HepG2 (cell line): ENCODE data around the gene ZNF385B. TPM values are rescaled to one million over a fixed set of nuclear protein-coding genes. Genes with fewer than 3 reads are reported as not detected.

ENCODE experiments used
- ATAC-seq: fragments of 200-7000 bp; cut with Tn5 transposase; 3 replicates; pipeline ENCODE4 v1.9.1; 2020; ENCODE audit warnings: mild to moderate bottlenecking, moderate library complexity
- BruUV-seq: library from RNA; stranded (reverse); fragments of 400-500 nt; replicated peaks from 2 replicates; lab custom pipeline; 2021; lab: Mats Ljungman, UMichigan
- CTCF ChIA-PET: fragments of 300-600 bp; formaldehyde crosslinking; extraction: SDS; loops from one replicate; lab custom pipeline; 2021; ENCODE audit warnings: low total read pairs, inconsistent platforms, low intra/inter-chr PET ratio; lab: Yijun Ruan, JAX
- POLR2A ChIA-PET: fragments of 350-600 bp; sonication (Branson Sonifier 250); formaldehyde crosslinking; loops from one replicate; lab custom pipeline; 2020; ENCODE audit warnings: antibody characterized with exemption, inconsistent platforms; lab: Yijun Ruan, JAX
- DNase-seq: peaks from one replicate; pipeline ENCODE4 v3.0.0-alpha.2; 2015; ENCODE audit warnings: low spot score
- FAIRE-seq: peaks from 3 replicates; lab custom pipeline; 2011; peaks lifted over from hg19 to GRCh38; lab: Jason Lieb, UNC
- H2AFZ ChIP-seq: one replicate; pipeline ENCODE4 v1.6.1; 2011; ENCODE audit warnings: low read length, inconsistent platforms
- H3K27ac ChIP-seq: fragments of 300-600 bp; 3 replicates; pipeline ENCODE4 v1.8.0; 2011; ENCODE audit warnings: mixed run types, mild to moderate bottlenecking, mixed read lengths, low read length, inconsistent platforms; ENCODE audit not compliant: insufficient read depth; ENCODE audit errors: extremely low read length
- H3K27me3 ChIP-seq, 2 experiments: fragments of 200-600 bp in 1 of 2; 2 replicates in 1 of 2; 3 replicates in 1 of 2; pipeline versions ENCODE4 v1.6.0 to v1.8.0; 2011; ENCODE audit warnings: low read length in 2 of 2, mild to moderate bottlenecking in 2 of 2, moderate library complexity in 2 of 2, inconsistent platforms in 1 of 2; ENCODE audit not compliant: insufficient read depth in 2 of 2, control insufficient read depth in 1 of 2
- H3K36me3 ChIP-seq, 2 experiments: fragments of 200-600 bp in 1 of 2; replicated peaks in 1 of 2; 2 replicates in 1 of 2; 3 replicates in 1 of 2; pipeline versions ENCODE4 v1.5.1 to v1.8.0; 2011; ENCODE audit warnings: low read length in 2 of 2, inconsistent platforms in 1 of 2; ENCODE audit not compliant: insufficient read depth in 2 of 2, control insufficient read depth in 1 of 2
- H3K4me1 ChIP-seq: 2 replicates; pipeline ENCODE4 v1.5.1; 2012; ENCODE audit warnings: low read length, inconsistent platforms; ENCODE audit not compliant: insufficient read depth
- H3K4me2 ChIP-seq: 2 replicates; pipeline ENCODE4 v1.6.0; 2011; ENCODE audit warnings: low read depth, low read length, inconsistent platforms
- H3K4me3 ChIP-seq, 3 experiments: fragments of 200-600 bp in 1 of 3; sonication (generic), shearing (Covaris generic) in 1 of 3; replicated peaks in 1 of 3; 2 replicates each; pipeline ENCODE4 v1.5.1; 2011 to 2016; ENCODE audit warnings: low read length in 3 of 3, inconsistent platforms in 2 of 3, low read depth in 2 of 3, mild to moderate bottlenecking in 2 of 3, control low read depth in 1 of 3, mixed read lengths in 1 of 3; ENCODE audit not compliant: insufficient read depth in 1 of 3
- H3K79me2 ChIP-seq: one replicate; pipeline ENCODE4 v1.6.1; 2011; ENCODE audit warnings: low read length, inconsistent platforms; ENCODE audit not compliant: insufficient read depth
- H3K9ac ChIP-seq: 2 replicates; pipeline ENCODE4 v1.6.0; 2011; ENCODE audit warnings: mild to moderate bottlenecking, low read depth, low read length, inconsistent platforms; ENCODE audit not compliant: insufficient read depth
- H3K9me3 ChIP-seq: 2 replicates; pipeline ENCODE4 v1.5.1; 2012; ENCODE audit warnings: mild to moderate bottlenecking, low read length
- H4K20me1 ChIP-seq: 2 replicates; pipeline ENCODE4 v1.6.0; 2011; ENCODE audit warnings: inconsistent platforms, mild to moderate bottlenecking, low read length, moderate library complexity; ENCODE audit not compliant: insufficient read depth
- CBX2 ChIP-seq, 2 experiments: fragments of 200-600 bp in 1 of 2; sonication (generic); formaldehyde crosslinking in 1 of 2; IDR thresholded peaks; 2 replicates each; pipeline versions ENCODE4 v1.7.0 to v1.8.1; 2018 to 2022; ENCODE audit warnings: low read depth in 2 of 2, low read length in 1 of 2, mild to moderate bottlenecking in 1 of 2, missing genetic modification reagents in 1 of 2
- MNT ChIP-seq: fragments of 450-650 bp; IDR thresholded peaks from 2 replicates; pipeline ENCODE4 v1.6.1; 2016
- MTA3 ChIP-seq: sonication (generic); formaldehyde crosslinking; IDR thresholded peaks from 2 replicates; pipeline ENCODE4 v1.4.0; 2020; ENCODE audit warnings: missing genetic modification reagents
- SMARCC2 ChIP-seq: fragments of 450-650 bp; IDR thresholded peaks from 2 replicates; pipeline ENCODE4 v1.6.1; 2017; ENCODE audit warnings: antibody characterized with exemption, mild to moderate bottlenecking
- SNAI1 ChIP-seq: sonication (generic); formaldehyde crosslinking; IDR thresholded peaks from 2 replicates; pipeline ENCODE4 v1.5.0; 2020; ENCODE audit warnings: mild to moderate bottlenecking, missing genetic modification reagents, borderline replicate concordance
- WGBS: methylation state at CpG from one replicate; pipeline ENCODE4 v1.1.6; 2017; ENCODE audit warnings: low lambda C conversion rate; 5-methylcytosine and 5-hydroxymethylcytosine counted together
- in situ Hi-C: cut with HindIII; loops from 2 replicates; pipeline ENCODE4 v1.10.0; 2017; ENCODE audit warnings: low pct_unique_long_range_greater_than_20kb; ENCODE audit not compliant: extremely low pct_ligation_motif_present
- intact Hi-C: fragments of 100-400 bp; cut with micrococcal nuclease; formaldehyde crosslinking; loops from one replicate; pipeline ENCODE4 v1.10.0; 2022; ENCODE audit not compliant: unreplicated experiment
- polyA plus RNA-seq, 8 experiments: library from polyadenylated mRNA; depleted of rRNA in 3 of 8; stranded (reverse) in 7 of 8; unstranded in 1 of 8; fragments of >200 nt; fragmentation: Illumina TruSeq in 4 of 8; extraction: Trizol in 4 of 8; gene quantifications; 2 replicates each; pipeline versions ENCODE4 v1.2.1 to v1.2.3, GENCODE V29; 2011 to 2016; ENCODE audit warnings: low read depth in 4 of 8, missing spikeins in 1 of 8, mixed read lengths in 1 of 8; ENCODE audit not compliant: insufficient read depth in 1 of 8
- total RNA-seq, 5 experiments: library from RNA; depleted of rRNA; stranded (reverse); fragments of >200 nt; fragmentation: Illumina TruSeq; extraction: Trizol; gene quantifications; 2 replicates each; pipeline ENCODE4 v1.2.3, GENCODE V29; 2016; ENCODE audit warnings: low read depth in 1 of 5

The ZNF385B gene
- total and polyA plus RNA-seq, 2 of the 13 experiments (the other 11 are each of a cell fraction or from before 2014, with no cell fraction given), result 3.3 to 6.7 TPM

GRCh38 chr2:179428649-179429048, 432.8 kb downstream of the ZNF385B start:
- TF ChIP-seq CBX2 (IDR thresholded peaks at IDR 0.05; ENCODE audit: low read depth, low read length) (no peak), CBX2 (CRISPR knock-in tag; IDR thresholded peaks at IDR 0.05; ENCODE audit: low read depth) (0 out of 2 replicates have a peak, but pooled peaks have one; percentile 57), SNAI1 (0 out of 2 replicates have a peak, but pooled peaks have one; percentile 32), MTA3 (no peak)
- no TSS peak for BruUV-seq
- ChIA-PET POLR2A (no interaction called here), CTCF (no interaction called here)
- no peaks in the 10 kb centered on the region for H3K9me3 ChIP-seq
- no peaks in the 10 kb centered on the region for H4K20me1 ChIP-seq
- DNase-seq (no peak), ATAC-seq (peak; percentile 84), FAIRE-seq (no peak)
- H3K4me2 ChIP-seq, result peak overlapping the region; percentile 84
- in situ Hi-C loops (loop anchor here (10.0 kb wide), 1 partner anchor 156 kb away; no protein-coding TSS in a partner anchor), intact Hi-C loops (no loop called here)
- peaks cover 20% of the 10 kb centered on the region for H3K4me1 ChIP-seq
- no peaks in the 10 kb centered on the region for H3K79me2 ChIP-seq
- H3K9ac ChIP-seq, result peak overlapping the region; percentile 19; the same call in 1 of the 2 replicates
- no peaks in the 10 kb centered on the region for H3K36me3 ChIP-seq
- H3K4me3 ChIP-seq, result peak overlapping the region in 2 of 3 experiments; percentile 52 to 60; a peak in 4 of 6 replicates
- H2AFZ ChIP-seq, result peak overlapping the region; percentile 96
- H3K27ac ChIP-seq, result no peak overlapping the region
- 8% methylated on average over 7 of the region's 7 CpGs for WGBS
- H3K27me3 ChIP-seq, result peaks cover 2 to 8% of the 10 kb centered on the region in 2 experiments; a peak in 2 of 5 replicates

- WGBS, result no CpG with 5 or more reads among the region's 2 CpGs
- CTCF ChIA-PET, result no interaction called here
- Histone ChIP-seq H3K27ac (no peak overlapping the region), H3K4me2 (no peak overlapping the region), H3K4me1 (peaks cover 20% of the 10 kb centered on the region), H3K79me2 (no peaks in the 10 kb centered on the region), H2AFZ (no peak overlapping the region), H4K20me1 (no peaks in the 10 kb centered on the region), H3K4me3 (no peak overlapping the region), H3K36me3 (no peaks in the 10 kb centered on the region), H3K9me3 (no peaks in the 10 kb centered on the region), H3K9ac (no peak overlapping the region), H3K27me3 (peaks cover 2 to 8% of the 10 kb centered on the region in 2 experiments; a peak in 2 of 5 replicates)
- TF ChIP-seq MNT (peak; percentile 61; the same call in 1 of the 2 replicates), SMARCC2 (no peak)
- POLR2A ChIA-PET, result no interaction called here
- intact Hi-C loops (loop anchor here (1.0 kb wide), 1 partner anchor 316 kb away; no protein-coding TSS in a partner anchor), in situ Hi-C loops (loop anchor here (10.0 kb wide), 1 partner anchor 158 kb away; no protein-coding TSS in a partner anchor)
- ATAC-seq (no peak), DNase-seq (no peak), FAIRE-seq (no peak)
- no TSS peak for BruUV-seq
Measured at GRCh38 chr2:179427065-179427464, 434.3 kb downstream of the ZNF385B start.
